C4-2B (cell line): Measurements from ENCODE around the gene ZNF41.

Source experiments
- H3K27ac ChIP-seq: fragments of 450-650 bp; 2 replicates; pipeline ENCODE4 v1.5.1; 2017
- CTCF ChIP-seq: fragments of 450-650 bp; conservative IDR thresholded peaks from 2 replicates; pipeline ENCODE4 v1.5.1; 2017; ENCODE audit warnings: mild to moderate bottlenecking
- ZFX ChIP-seq: fragments of 450-650 bp; IDR thresholded peaks from 2 replicates; pipeline ENCODE4 v1.6.1; 2017

ZNF41 gene

GRCh38 chrX:47458528-47458927, 24.5 kb downstream of the ZNF41 start:
- H3K27ac ChIP-seq: no peak overlapping the region
- TF ChIP-seq CTCF (no peak), ZFX (no peak)

GRCh38 chrX:47456080-47456479, 26.9 kb downstream of the ZNF41 start:
- no peak for TF ChIP-seq ZFX
- no peak for TF ChIP-seq CTCF
- no peak overlapping the region for H3K27ac ChIP-seq

GRCh38 chrX:47452112-47452511, 30.9 kb downstream of the ZNF41 start:
- TF ChIP-seq CTCF (no peak), ZFX (no peak)
- H3K27ac ChIP-seq: no peak overlapping the region

GRCh38 chrX:47448165-47448806, 34.7 kb downstream of the ZNF41 start:
- no peak overlapping the region for H3K27ac ChIP-seq
- TF ChIP-seq CTCF (no peak), ZFX (no peak)

- no peak overlapping the region for H3K27ac ChIP-seq
- TF ChIP-seq ZFX (no peak), CTCF (no peak)
Observed at GRCh38 chrX:47447607-47448006, 35.4 kb downstream of the ZNF41 start.

GRCh38 chrX:47446971-47447370, 36.1 kb downstream of the ZNF41 start:
- no peak overlapping the region for H3K27ac ChIP-seq
- TF ChIP-seq CTCF: no peak
- no peak for TF ChIP-seq ZFX

- no peak overlapping the region for H3K27ac ChIP-seq
- TF ChIP-seq CTCF (no peak), ZFX (no peak)
Observed at GRCh38 chrX:47446431-47446830, 36.6 kb downstream of the ZNF41 start.
